Measurements from ENCODE around the gene PIEZO2. TPM values are rescaled to one million over a fixed set of nuclear protein-coding genes. Genes with fewer than 3 reads are reported as not detected.

Gene PIEZO2
- total and polyA plus RNA-seq, 7 donors = 0.03 to 0.64 (median 0.13) TPM

- H3K4me3 ChIP-seq = no peak overlapping the region
- TF ChIP-seq, protein P1, sequence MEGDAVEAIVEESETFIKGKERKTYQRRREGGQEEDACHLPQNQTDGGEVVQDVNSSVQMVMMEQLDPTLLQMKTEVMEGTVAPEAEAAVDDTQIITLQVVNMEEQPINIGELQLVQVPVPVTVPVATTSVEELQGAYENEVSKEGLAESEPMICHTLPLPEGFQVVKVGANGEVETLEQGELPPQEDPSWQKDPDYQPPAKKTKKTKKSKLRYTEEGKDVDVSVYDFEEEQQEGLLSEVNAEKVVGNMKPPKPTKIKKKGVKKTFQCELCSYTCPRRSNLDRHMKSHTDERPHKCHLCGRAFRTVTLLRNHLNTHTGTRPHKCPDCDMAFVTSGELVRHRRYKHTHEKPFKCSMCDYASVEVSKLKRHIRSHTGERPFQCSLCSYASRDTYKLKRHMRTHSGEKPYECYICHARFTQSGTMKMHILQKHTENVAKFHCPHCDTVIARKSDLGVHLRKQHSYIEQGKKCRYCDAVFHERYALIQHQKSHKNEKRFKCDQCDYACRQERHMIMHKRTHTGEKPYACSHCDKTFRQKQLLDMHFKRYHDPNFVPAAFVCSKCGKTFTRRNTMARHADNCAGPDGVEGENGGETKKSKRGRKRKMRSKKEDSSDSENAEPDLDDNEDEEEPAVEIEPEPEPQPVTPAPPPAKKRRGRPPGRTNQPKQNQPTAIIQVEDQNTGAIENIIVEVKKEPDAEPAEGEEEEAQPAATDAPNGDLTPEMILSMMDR (IDR thresholded peaks at IDR 0.05) = no peak
- WGBS, 3 donors = 93 to 97% (median 96%) methylated on average over 18 of the region's 18 CpGs
- ATAC-seq = no peak
- no peak overlapping the region for H3K27ac ChIP-seq
- H3K4me1 ChIP-seq = no peaks in the 10 kb centered on the region
- intact Hi-C loops (cut with DNase I) = no loop called here
- no peaks in the 10 kb centered on the region for H3K36me3 ChIP-seq (ENCODE audit: insufficient read depth in 1 of 2, low read depth in 1 of 2)
- no peak for DNase-seq
- H3K9me3 ChIP-seq = no peaks in the 10 kb centered on the region
- H3K27me3 ChIP-seq (ENCODE audit: insufficient read depth in 3 of 3, low read length in 2 of 3) = peaks cover 0 to 42% (median 4%) of the 10 kb centered on the region in 3 donors
These were observed 424.7 kb downstream of the PIEZO2 start for GRCh38 chr18:10724666-10725065.

- Histone ChIP-seq H3K9me3 (no peaks in the 10 kb centered on the region), H3K4me1 (no peaks in the 10 kb centered on the region), H3K27ac (no peak overlapping the region), H3K4me3 (no peak overlapping the region), H3K36me3 (ENCODE audit: insufficient read depth in 1 of 2, low read depth in 1 of 2) (no peaks in the 10 kb centered on the region), H3K27me3 (ENCODE audit: insufficient read depth in 3 of 3, low read length in 2 of 3) (peaks cover 0 to 38% (median 4%) of the 10 kb centered on the region in 3 donors)
- intact Hi-C loops (cut with DNase I) = no loop called here
- no peak for DNase-seq
- WGBS, 3 donors = 59 to 67% (median 61%) methylated on average over 4 of the region's 4 CpGs
- TF ChIP-seq, protein P1 (IDR thresholded peaks at IDR 0.05) = no peak
- no peak for ATAC-seq
These were observed 425.9 kb downstream of the PIEZO2 start for GRCh38 chr18:10723496-10723895.

DNA sequence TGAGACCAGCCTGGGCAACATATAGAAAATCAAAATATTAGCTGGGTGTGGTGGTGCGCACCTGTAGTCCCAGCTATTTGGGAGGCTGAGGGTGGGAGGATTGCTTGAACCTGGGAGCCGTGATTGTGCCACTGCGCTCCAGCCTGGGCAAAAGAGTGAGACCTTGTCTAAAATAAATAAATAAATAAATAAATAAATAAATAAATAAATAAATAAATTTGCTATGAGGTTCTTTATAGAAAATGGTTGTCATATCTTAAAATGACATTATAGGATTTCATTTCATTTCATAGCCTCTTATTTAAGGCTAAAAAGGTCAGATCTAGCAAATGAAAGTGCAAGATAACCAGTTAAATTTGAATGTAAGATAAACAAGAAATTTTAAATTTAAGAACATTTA is 430.6 kb downstream of the PIEZO2 start:
- H3K4me3 ChIP-seq = no peak overlapping the region
- H3K36me3 ChIP-seq (ENCODE audit: insufficient read depth in 1 of 2, low read depth in 1 of 2) = no peaks in the 10 kb centered on the region
- ATAC-seq (no peak), DNase-seq (no peak)
- TF ChIP-seq, protein P1 (IDR thresholded peaks at IDR 0.05) = no peak
- 80 to 98% (median 97%) methylated on average over 3 of the region's 3 CpGs for whole genome bisulfite sequencing, 3 donors
- H3K27ac ChIP-seq = no peak overlapping the region
- intact Hi-C loops (cut with DNase I) = no loop called here
- peaks cover 0 to 7% (median 0%) of the 10 kb centered on the region in 3 donors for H3K27me3 ChIP-seq (ENCODE audit: insufficient read depth in 3 of 3, low read length in 2 of 3)
- H3K9me3 ChIP-seq = no peaks in the 10 kb centered on the region
- H3K4me1 ChIP-seq = no peaks in the 10 kb centered on the region

DNA sequence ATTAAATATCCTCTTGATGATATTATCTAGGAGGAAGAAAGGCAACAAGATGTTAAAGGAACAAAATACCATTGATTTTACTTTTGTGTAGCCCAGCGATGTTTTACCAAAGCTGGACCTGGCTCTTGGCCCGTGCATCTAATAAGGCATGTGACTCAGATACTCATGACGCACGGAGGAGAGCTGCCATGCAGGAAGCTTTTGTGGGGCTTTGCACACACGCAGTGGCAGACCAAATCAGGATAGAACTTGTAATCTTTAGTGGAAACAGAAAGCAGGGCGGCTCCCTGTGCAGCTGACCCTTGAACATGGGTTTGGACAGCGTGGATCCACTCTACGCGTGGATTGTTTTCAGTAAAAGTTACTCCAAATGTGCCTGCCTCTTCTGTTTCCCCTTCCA is 433.6 kb downstream of the PIEZO2 start:
- no peak for DNase-seq
- WGBS, 3 donors = 40 to 55% (median 40%) methylated on average over 9 of the region's 9 CpGs
- no peak for ATAC-seq
- H3K9me3 ChIP-seq = no peaks in the 10 kb centered on the region
- H3K36me3 ChIP-seq (ENCODE audit: insufficient read depth in 1 of 2, low read depth in 1 of 2) = no peaks in the 10 kb centered on the region
- no peak overlapping the region for H3K4me3 ChIP-seq
- H3K27me3 ChIP-seq (ENCODE audit: insufficient read depth in 3 of 3, low read length in 2 of 3) = no peaks in the 10 kb centered on the region
- no peaks in the 10 kb centered on the region for H3K4me1 ChIP-seq
- intact Hi-C loops (cut with DNase I) = no loop called here
- TF ChIP-seq, protein P1 (IDR thresholded peaks at IDR 0.05) = no peak
- no peak overlapping the region for H3K27ac ChIP-seq

- no peak overlapping the region for H3K27ac ChIP-seq
- WGBS, 3 donors = 28 to 51% (median 41%) methylated on average over 2 of the region's 2 CpGs
These were observed 436.0 kb downstream of the PIEZO2 start for GRCh38 chr18:10713409-10713808.

More at GRCh38 chr18:10713409-10713808, 436.0 kb downstream of the PIEZO2 start:
- intact Hi-C loops (cut with DNase I) = no loop called here
- H3K4me3 ChIP-seq = no peak overlapping the region
- no peaks in the 10 kb centered on the region for H3K36me3 ChIP-seq (ENCODE audit: insufficient read depth in 1 of 2, low read depth in 1 of 2)
- DNase-seq = no peak
- H3K4me1 ChIP-seq = no peaks in the 10 kb centered on the region
- TF ChIP-seq, protein P1 (IDR thresholded peaks at IDR 0.05) = no peak
- no peaks in the 10 kb centered on the region for H3K9me3 ChIP-seq
- no peaks in the 10 kb centered on the region for H3K27me3 ChIP-seq (ENCODE audit: insufficient read depth in 3 of 3, low read length in 2 of 3)
- ATAC-seq = no peak

Data from psoas muscle (tissue), 8 donors.